Measurements from ENCODE around the gene ABHD6. TPM values are rescaled to one million over a fixed set of nuclear protein-coding genes. Genes with fewer than 3 reads are reported as not detected.

Gene ABHD6
- total RNA-seq, 2 experiments from 2014 or later = 0.71 to 1.9 TPM

DNA sequence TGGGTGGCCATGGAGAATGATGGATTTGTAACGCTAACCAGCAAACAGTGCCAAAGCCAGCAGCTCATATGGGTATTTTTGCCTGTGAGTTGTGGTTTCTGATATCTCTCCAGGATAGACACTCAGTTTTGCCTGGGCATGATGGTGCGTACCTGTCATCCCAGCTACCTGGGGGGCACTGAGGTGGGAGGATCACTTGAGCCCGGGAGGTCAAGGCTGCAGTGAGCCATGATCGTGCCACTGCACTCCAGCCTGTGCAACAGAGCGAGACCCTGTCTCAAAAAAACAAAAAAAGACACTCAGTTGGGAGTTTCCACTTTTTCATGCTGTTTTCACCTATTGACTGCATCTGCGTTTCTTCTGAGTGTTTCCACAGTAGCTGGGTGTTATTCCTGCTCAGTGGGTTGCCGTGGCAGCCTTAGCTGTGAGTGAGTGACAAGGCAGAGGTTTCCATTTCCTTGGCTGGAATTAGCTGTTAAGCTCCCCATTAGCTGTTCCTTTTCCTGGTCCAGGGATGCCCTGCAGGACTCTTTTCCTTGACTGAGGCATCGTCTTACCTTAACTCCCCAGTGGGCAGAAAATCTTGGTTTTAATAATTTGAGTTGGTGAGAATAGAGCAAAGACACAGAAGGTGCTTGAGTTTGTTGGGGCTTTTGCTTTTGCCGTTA lies 54.2 kb downstream of the ABHD6 start:
- Histone ChIP-seq H3K4me1 (ENCODE audit: insufficient read depth, low read length) (no peaks in the 10 kb centered on the region), H3K4me3 (ENCODE audit: low read length) (no peak overlapping the region), H3K27me3 (ENCODE audit: control insufficient read depth in 1 of 2, insufficient read depth in 2 of 2, low read length in 2 of 2) (no peaks in the 10 kb centered on the region), H3K27ac (ENCODE audit: low read depth in 1 of 2, low read length in 2 of 2) (no peak overlapping the region), H3K9me3 (ENCODE audit: control insufficient read depth in 1 of 2, insufficient read depth in 1 of 2, low read length in 2 of 2) (peaks cover 0 to 12% of the 10 kb centered on the region in 2 experiments), H3K36me3 (ENCODE audit: insufficient read depth, low read length) (peaks cover 4% of the 10 kb centered on the region)
- ChIA-PET POLR2A (no interaction called here), CTCF (no interaction called here)
- no peaks in the 10 kb centered on the region for H3K4me1 Mint-ChIP-seq (ENCODE audit: low read depth)
- intact Hi-C loops (cut with DNase I, micrococcal nuclease) = no loop called here
- TF ChIP-seq CTCF (IDR thresholded peaks at IDR 0.05) = no peak
- H3K36me3 Mint-ChIP-seq (ENCODE audit: low read depth) = peaks cover 9% of the 10 kb centered on the region
- no peaks in the 10 kb centered on the region for H3K27me3 Mint-ChIP-seq
- H3K9me3 Mint-ChIP-seq = no peaks in the 10 kb centered on the region
- ATAC-seq (ENCODE audit: poor library complexity) (no peak), DNase-seq (no peak)
- H3K27ac Mint-ChIP-seq = no peak overlapping the region
- no peak overlapping the region for H3K4me3 Mint-ChIP-seq

GRCh38 chr3:58292866-58293265 lies 55.3 kb downstream of the ABHD6 start:
- Histone ChIP-seq H3K9me3 (ENCODE audit: control insufficient read depth in 1 of 2, insufficient read depth in 1 of 2, low read length in 2 of 2) (peaks cover 0 to 12% of the 10 kb centered on the region in 2 experiments), H3K4me1 (ENCODE audit: insufficient read depth, low read length) (no peaks in the 10 kb centered on the region), H3K4me3 (ENCODE audit: low read length) (no peak overlapping the region), H3K36me3 (ENCODE audit: insufficient read depth, low read length) (peaks cover 4% of the 10 kb centered on the region), H3K27ac (ENCODE audit: low read depth in 1 of 2, low read length in 2 of 2) (no peak overlapping the region), H3K27me3 (ENCODE audit: control insufficient read depth in 1 of 2, insufficient read depth in 2 of 2, low read length in 2 of 2) (no peaks in the 10 kb centered on the region)
- ChIA-PET POLR2A (no interaction called here), CTCF (no interaction called here)
- peaks cover 7% of the 10 kb centered on the region for H3K36me3 Mint-ChIP-seq (ENCODE audit: low read depth)
- TF ChIP-seq CTCF (IDR thresholded peaks at IDR 0.05) = no peak
- H3K9me3 Mint-ChIP-seq = no peaks in the 10 kb centered on the region
- no peak for DNase-seq
- ATAC-seq (ENCODE audit: poor library complexity) = no peak
- H3K4me1 Mint-ChIP-seq (ENCODE audit: low read depth) = no peaks in the 10 kb centered on the region
- H3K27ac Mint-ChIP-seq = no peak overlapping the region
- H3K27me3 Mint-ChIP-seq = no peaks in the 10 kb centered on the region
- H3K4me3 Mint-ChIP-seq = no peak overlapping the region
- intact Hi-C loops (cut with DNase I, micrococcal nuclease) = no loop called here

GRCh38 chr3:58293516-58293915 lies 55.9 kb downstream of the ABHD6 start:
- Mint-ChIP-seq H3K36me3 (ENCODE audit: low read depth) (peaks cover under 1% of the 10 kb centered on the region), H3K27me3 (peaks cover 4% of the 10 kb centered on the region), H3K4me1 (ENCODE audit: low read depth) (no peaks in the 10 kb centered on the region), H3K4me3 (no peak overlapping the region), H3K9me3 (no peaks in the 10 kb centered on the region), H3K27ac (no peak overlapping the region)
- ATAC-seq (ENCODE audit: poor library complexity) (no peak), DNase-seq (no peak)
- intact Hi-C loops (cut with DNase I, micrococcal nuclease) = no loop called here
- ChIA-PET POLR2A (no interaction called here), CTCF (no interaction called here)
- Histone ChIP-seq H3K4me1 (ENCODE audit: insufficient read depth, low read length) (no peaks in the 10 kb centered on the region), H3K27me3 (ENCODE audit: control insufficient read depth in 1 of 2, insufficient read depth in 2 of 2, low read length in 2 of 2) (peaks cover 3 to 5% of the 10 kb centered on the region in 2 experiments), H3K9me3 (ENCODE audit: control insufficient read depth in 1 of 2, insufficient read depth in 1 of 2, low read length in 2 of 2) (peaks cover 0 to 12% of the 10 kb centered on the region in 2 experiments), H3K4me3 (ENCODE audit: low read length) (no peak overlapping the region), H3K27ac (ENCODE audit: low read depth in 1 of 2, low read length in 2 of 2) (no peak overlapping the region), H3K36me3 (ENCODE audit: insufficient read depth, low read length) (peaks cover 3% of the 10 kb centered on the region)
- TF ChIP-seq CTCF (IDR thresholded peaks at IDR 0.05) = no peak
